HUDEP-2 (cell line): ENCODE measurements around the gene FSD1.
"Not testable (repeated sequence)": the region's sequence is repeated elsewhere in the genome, so short reads cannot be mapped to it uniquely, and the experiment has no call there.

Experiments used
- DNase-seq, 76 experiments: peaks; one replicate each; lab custom pipeline; 2025; ENCODE audit not compliant: unreplicated experiment in 76 of 76; lab: John Stamatoyannopoulos, UW

Gene FSD1

GRCh38 chr19:4284176-4284958 is 20.0 kb upstream of the FSD1 start:
- peak in 11 of 76 experiments; percentile 4 to 31 (median 18) for DNase-seq

GRCh38 chr19:4284974-4285373 is 19.4 kb upstream of the FSD1 start:
- no peak for DNase-seq

GRCh38 chr19:4286141-4286540 is 18.3 kb upstream of the FSD1 start:
- not testable (repeated sequence) for DNase-seq

- DNase-seq: peak in 1 of 76 experiments; percentile 13
Observed at GRCh38 chr19:4288091-4288777, 16.2 kb upstream of the FSD1 start.

GRCh38 chr19:4291184-4291732 is 13.1 kb upstream of the FSD1 start:
- DNase-seq: no peak

- no peak for DNase-seq
Observed at GRCh38 chr19:4292515-4292914, 11.9 kb upstream of the FSD1 start.

- no peak for DNase-seq
Observed at GRCh38 chr19:4294389-4294788, 10.0 kb upstream of the FSD1 start.

- peak in 5 of 76 experiments; percentile 14 to 34 (median 23) for DNase-seq
Observed at GRCh38 chr19:4295972-4296771, 8.2 kb upstream of the FSD1 start.

GRCh38 chr19:4297901-4298809 is 6.2 kb upstream of the FSD1 start:
- DNase-seq: no peak

GRCh38 chr19:4298810-4299550 is 5.4 kb upstream of the FSD1 start:
- no peak for DNase-seq

- no peak for DNase-seq
Observed at GRCh38 chr19:4300589-4300988, 3.8 kb upstream of the FSD1 start.

- DNase-seq: no peak
Observed at GRCh38 chr19:4301590-4302242, 2.7 kb upstream of the FSD1 start.

- no peak for DNase-seq
Observed at GRCh38 chr19:4302243-4302640, 2.2 kb upstream of the FSD1 start, which contains the start of gene TMIGD2. Gene TMIGD2, minus strand, starts transcription at chr19:4302389. Its CDS starts 4 bp downstream, at chr19:4302385.

GRCh38 chr19:4303819-4304537 is 420 bp upstream of the FSD1 start:
- no peak for DNase-seq

- DNase-seq: no peak
Observed at GRCh38 chr19:4305257-4305612, 837 bp downstream of the FSD1 start.

GRCh38 chr19:4305659-4306058 is 1.3 kb downstream of the FSD1 start:
- no peak for DNase-seq

GRCh38 chr19:4310247-4311121 is 6.1 kb downstream of the FSD1 start:
- DNase-seq: peak in 10 of 76 experiments; percentile 7 to 31 (median 21)
